H1 (cell line): Measurements from ENCODE around the gene CXorf65. TPM values are rescaled to one million over a fixed set of nuclear protein-coding genes. Genes with fewer than 3 reads are reported as not detected.

Experiments used
- BRCA1 ChIP-seq: IDR thresholded peaks from 2 replicates; pipeline ENCODE4 v1.6.1; 2012; ENCODE audit warnings: low read depth, low read length, improper control_type of control experiment
- CHD7 ChIP-seq: fragments of 300-600 bp; sonication (generic); IDR thresholded peaks from 2 replicates; pipeline ENCODE4 v1.7.1; 2012; ENCODE audit warnings: low read length, moderate library complexity, mild to moderate bottlenecking, inconsistent platforms; ENCODE audit not compliant: insufficient replicate concordance
- KDM1A ChIP-seq: fragments of 200-600, 300-600 bp; sonication (generic); IDR thresholded peaks from 2 replicates; pipeline ENCODE4 v1.7.1; 2016; ENCODE audit warnings: mild to moderate bottlenecking, low read length, borderline replicate concordance
- KDM5A ChIP-seq: fragments of 200-600 bp; IDR thresholded peaks from 2 replicates; pipeline ENCODE4 v1.7.1; 2012; ENCODE audit warnings: mild to moderate bottlenecking, low read length, inconsistent platforms, mixed read lengths
- SP2 ChIP-seq: IDR thresholded peaks from 2 replicates; pipeline ENCODE4 v1.6.1; 2012; ENCODE audit warnings: mild to moderate bottlenecking, low read length, inconsistent platforms
- SRF ChIP-seq: IDR thresholded peaks from 2 replicates; pipeline ENCODE4 v1.6.1; 2011; ENCODE audit warnings: mild to moderate bottlenecking, low read depth, low read length, moderate library complexity
- polyA plus RNA-seq, 7 experiments: library from polyadenylated mRNA; depleted of rRNA in 3 of 7; stranded (reverse) in 5 of 7; unstranded in 2 of 7; fragments of >200 nt in 5 of 7; fragments of 200-250 nt in 2 of 7; gene quantifications; 1 replicate in 5 of 7; 2 replicates in 1 of 7; 4 replicates in 1 of 7; pipeline versions ENCODE4 v1.2.1 to v1.2.3, GENCODE V29; 2011 to 2013; ENCODE audit warnings: missing spikeins in 2 of 7, mixed read lengths in 2 of 7
- total RNA-seq: library from RNA; stranded (reverse); fragmentation: NEBNext Ultra II Directional; extraction: Animal tissue kit (Norgen Biotek cat#: 25700); gene quantifications from 2 replicates; pipeline ENCODE4 v1.2.1, GENCODE V29; 2021

CXorf65 gene
- total and polyA plus RNA-seq, 2 of the 8 experiments (the other 6 are each of a cell fraction or from before 2014, with no cell fraction given), result not detected

GRCh38 chrX:71128166-71128833 lies 21.8 kb upstream of the CXorf65 start (continued):
- no peak for TF ChIP-seq CHD7
- TF ChIP-seq KDM5A, result no peak
- TF ChIP-seq KDM1A, result no peak
- no peak for TF ChIP-seq BRCA1
- no peak for TF ChIP-seq SP2
- no peak for TF ChIP-seq SRF
- TF ChIP-seq, all 59 proteins: peak for 0
